K562 (cell line): ENCODE data around the gene NDST3. TPM values are rescaled to one million over a fixed set of nuclear protein-coding genes. Genes with fewer than 3 reads are reported as not detected.
A peak's percentile ranks its signal among the peaks of the same experiment; 100 is the strongest.

ENCODE experiments used
- ATAC-seq: fragments of 200-7000 bp; cut with Tn5 transposase; 3 replicates; pipeline ENCODE4 v1.9.1; 2020; ENCODE audit warnings: moderate library complexity
- BruUV-seq: library from RNA; stranded (reverse); fragments of 400-500 nt; replicated peaks from 2 replicates; lab custom pipeline; 2021; lab: Mats Ljungman, UMichigan
- CTCF ChIA-PET: fragments of 300-600 bp; formaldehyde crosslinking; extraction: SDS; loops from one replicate; lab custom pipeline; 2021; ENCODE audit warnings: low intra/inter-chr PET ratio; lab: Yijun Ruan, JAX
- POLR2A ChIA-PET: fragments of 300-600, 350-650 bp; sonication (Branson Sonifier 250); formaldehyde crosslinking; extraction: SDS; loops from one replicate; lab custom pipeline; 2021; ENCODE audit warnings: antibody characterized with exemption, inconsistent platforms; lab: Yijun Ruan, JAX
- DNase-seq, 4 experiments: peaks; one replicate each; pipeline versions ENCODE4 v3.0.0 to v3.0.0-alpha.2; 2011 to 2018; ENCODE audit warnings: low spot score in 3 of 4, mixed read lengths in 3 of 4; ENCODE audit errors: extremely low read depth in 1 of 4
- FAIRE-seq: peaks from 2 replicates; lab custom pipeline; 2011; peaks lifted over from hg19 to GRCh38; lab: Jason Lieb, UNC
- H2AFZ ChIP-seq: 2 replicates; pipeline ENCODE4 v1.6.0; 2011; ENCODE audit warnings: low read depth, low read length, control low read depth, inconsistent platforms
- H3K27ac ChIP-seq: fragments of 200-600 bp; 3 replicates; pipeline ENCODE4 v1.8.0; 2011; ENCODE audit warnings: low read depth, mild to moderate bottlenecking, control low read depth, inconsistent platforms, low read length, moderate library complexity, mixed read lengths; ENCODE audit errors: extremely low read depth
- H3K27me3 ChIP-seq, 2 experiments: fragments of 300-600 bp in 1 of 2; 2 replicates in 1 of 2; 3 replicates in 1 of 2; pipeline versions ENCODE4 v1.6.0 to v1.8.0; 2011; ENCODE audit warnings: inconsistent platforms in 2 of 2, low read length in 2 of 2, mild to moderate bottlenecking in 1 of 2, mixed read lengths in 1 of 2, moderate library complexity in 1 of 2; ENCODE audit not compliant: control insufficient read depth in 2 of 2, insufficient read depth in 2 of 2
- H3K36me3 ChIP-seq: fragments of 300-600 bp; 3 replicates; pipeline ENCODE4 v1.8.0; 2011; ENCODE audit warnings: mild to moderate bottlenecking, low read length, inconsistent platforms; ENCODE audit not compliant: control insufficient read depth, insufficient read depth
- H3K4me1 ChIP-seq, 2 experiments: fragments of 200-600 bp in 1 of 2; replicated peaks in 1 of 2; 2 replicates in 1 of 2; 3 replicates in 1 of 2; pipeline versions ENCODE4 v1.5.1 to v1.8.0; 2011; ENCODE audit warnings: inconsistent platforms in 2 of 2, low read length in 2 of 2, mild to moderate bottlenecking in 1 of 2, mixed read lengths in 1 of 2, moderate library complexity in 1 of 2; ENCODE audit not compliant: control insufficient read depth in 2 of 2, insufficient read depth in 2 of 2
- H3K4me2 ChIP-seq: 2 replicates; pipeline ENCODE4 v1.6.1; 2011; ENCODE audit warnings: low read length, control low read depth, inconsistent platforms, mixed read lengths; ENCODE audit not compliant: insufficient read depth
- H3K4me3 ChIP-seq: fragments of 200-600 bp; sonication (generic), shearing (Covaris generic); 2 replicates; pipeline ENCODE4 v1.5.1; 2016; ENCODE audit warnings: control low read depth, inconsistent platforms
- H3K79me2 ChIP-seq: fragments of 200-600 bp; 3 replicates; pipeline ENCODE4 v1.8.0; 2011; ENCODE audit warnings: low read length, inconsistent platforms; ENCODE audit not compliant: control insufficient read depth, insufficient read depth
- H3K9ac ChIP-seq, 2 experiments: 2 replicates each; pipeline versions ENCODE4 v1.6.0 to v1.6.1; 2011; ENCODE audit warnings: low read depth in 2 of 2, low read length in 2 of 2, control low read depth in 1 of 2, inconsistent platforms in 1 of 2, mild to moderate bottlenecking in 1 of 2, mixed read lengths in 1 of 2; ENCODE audit not compliant: insufficient read depth in 1 of 2
- H3K9me1 ChIP-seq: one replicate; pipeline ENCODE4 v1.6.0; 2011; ENCODE audit warnings: inconsistent platforms, mild to moderate bottlenecking, low read length, moderate library complexity; ENCODE audit not compliant: control insufficient read depth, insufficient read depth
- H3K9me3 ChIP-seq: replicated peaks from 2 replicates; pipeline ENCODE4 v1.5.1; 2011; ENCODE audit warnings: low read depth, low read length, inconsistent platforms; ENCODE audit not compliant: control insufficient read depth, insufficient read depth
- H4K20me1 ChIP-seq: replicated peaks from 2 replicates; pipeline ENCODE4 v1.6.1; 2011; ENCODE audit warnings: low read length, inconsistent platforms, mixed read lengths; ENCODE audit not compliant: control insufficient read depth, insufficient read depth
- ATF7 ChIP-seq: fragments of 450-650 bp; IDR thresholded peaks from 2 replicates; pipeline ENCODE4 v1.7.1; 2014; ENCODE audit warnings: mild to moderate bottlenecking, moderate library complexity
- CC2D1A ChIP-seq: fragments of 450-650 bp; IDR thresholded peaks from 2 replicates; pipeline ENCODE4 v1.6.1; 2017; ENCODE audit warnings: mild to moderate bottlenecking
- HBP1 ChIP-seq: fragments of 450-650 bp; formaldehyde crosslinking; IDR thresholded peaks from 2 replicates; pipeline ENCODE4 v1.4.0; 2022; ENCODE audit warnings: missing genetic modification characterization
- KAT7 ChIP-seq: sonication (generic); formaldehyde crosslinking; IDR thresholded peaks from 2 replicates; pipeline ENCODE4 v1.8.0; 2022; ENCODE audit warnings: missing genetic modification reagents, mild to moderate bottlenecking, borderline replicate concordance
- NR1H2 ChIP-seq: sonication (generic); formaldehyde crosslinking; IDR thresholded peaks from 2 replicates; pipeline ENCODE4 v1.4.0; 2020; ENCODE audit warnings: mild to moderate bottlenecking, missing genetic modification reagents
- ZNF57 ChIP-seq: fragments of 450-650 bp; formaldehyde crosslinking; IDR thresholded peaks from 2 replicates; pipeline ENCODE4 v1.4.0; 2020; ENCODE audit warnings: mild to moderate bottlenecking, moderate library complexity
- WGBS: fragments of 100-300 bp; shearing (Covaris generic); methylation state at CpG from one replicate; pipeline ENCODE4 v1.1.6; 2016; ENCODE audit warnings: low coverage, mixed read lengths; ENCODE audit not compliant: insufficient coverage; ENCODE audit errors: missing lambda C conversion rate; 5-methylcytosine and 5-hydroxymethylcytosine counted together
- in situ Hi-C: fragments of 300-500 bp; cut with MboI; formaldehyde crosslinking; loops from 4 replicates; pipeline ENCODE4 v1.15.0; 2018; ENCODE audit warnings: inconsistent platforms, mixed read lengths
- intact Hi-C: fragments of 100-400 bp; cut with micrococcal nuclease; formaldehyde crosslinking; loops from 2 replicates; pipeline ENCODE4 v1.14.2; 2022
- polyA plus RNA-seq, 8 experiments: library from polyadenylated mRNA; depleted of rRNA in 4 of 8; stranded (reverse) in 5 of 8; unstranded in 3 of 8; fragments of >200 nt; fragmentation: Nextera tagmentation in 2 of 8; fragmentation: Illumina TruSeq in 1 of 8; extraction: Ambion mirVana in 2 of 8; extraction: Trizol in 1 of 8; gene quantifications; 2 replicates each; pipeline versions ENCODE4 v1.2.1 to v1.2.3, GENCODE V29; 2011 to 2014; ENCODE audit warnings: inconsistent platforms in 1 of 8, missing spikeins in 1 of 8
- total RNA-seq, 7 experiments: library from RNA; depleted of rRNA in 6 of 7; stranded (reverse); fragments of >200 nt in 6 of 7; fragmentation: Illumina TruSeq in 2 of 7; extraction: Trizol in 2 of 7; gene quantifications; 2 replicates each; pipeline versions ENCODE4 v1.2.1 to v1.2.3, GENCODE V29; 2011 to 2021; ENCODE audit warnings: low replicate concordance in 1 of 7
- TF ChIP-seq, protein P1 (sequence below): sonication (generic); formaldehyde crosslinking; IDR thresholded peaks from 2 replicates; pipeline ENCODE4 v1.8.0; 2022; ENCODE audit warnings: mild to moderate bottlenecking, missing genetic modification reagents
- TF ChIP-seq, protein P2 (sequence below): fragments of 200-800 bp; sonication (Bioruptor generic); IDR thresholded peaks from 2 replicates; pipeline ENCODE4 v1.6.1; 2017; ENCODE audit warnings: missing genetic modification characterization, missing compliant biosample characterization
- TF ChIP-seq, protein P3 (sequence below): sonication (generic); formaldehyde crosslinking; IDR thresholded peaks from 2 replicates; pipeline ENCODE4 v1.8.1; 2023; ENCODE audit warnings: mild to moderate bottlenecking, missing genetic modification reagents

Gene NDST3
- total and polyA plus RNA-seq, 9 of the 15 experiments (the other 6 are each of a cell fraction or from before 2014, with no cell fraction given) = not detected

GRCh38 chr4:118284169-118284568 is 249.9 kb downstream of the NDST3 start:
- no peaks in the 10 kb centered on the region for H3K27me3 ChIP-seq
- H3K36me3 ChIP-seq = peaks cover 29% of the 10 kb centered on the region
- H4K20me1 ChIP-seq = no peaks in the 10 kb centered on the region
- 3% methylated on average over 3 of the region's 3 CpGs for WGBS
- DNase-seq (peak in 2 of 4 experiments; percentile 30 to 64), FAIRE-seq (peak; percentile 79), ATAC-seq (peak; percentile 47)
- H3K4me3 ChIP-seq = no peak overlapping the region
- BruUV-seq = no TSS peak
- 0 out of 2 replicates have a peak overlapping the region, but pooled peaks have one; percentile 15 for H3K4me2 ChIP-seq
- CTCF ChIA-PET = no interaction called here
- peaks cover 24% of the 10 kb centered on the region for H3K79me2 ChIP-seq
- no peak overlapping the region for H3K27ac ChIP-seq
- H3K9me3 ChIP-seq = no peaks in the 10 kb centered on the region
- H3K9me1 ChIP-seq = no peaks in the 10 kb centered on the region
- H2AFZ ChIP-seq = no peak overlapping the region
- no peak overlapping the region for H3K9ac ChIP-seq
- POLR2A ChIA-PET = interaction anchor here (1.0 kb wide), 1 partner anchor 8 kb away, joined by 4 read pairs; no protein-coding TSS in a partner anchor
- peaks cover 0 to 13% of the 10 kb centered on the region in 2 experiments; a peak in 3 of 5 replicates for H3K4me1 ChIP-seq
- in situ Hi-C loops (loop anchor here (25.0 kb wide), 1 partner anchor 403 kb away; the partner anchor contains the start of gene METTL14), intact Hi-C loops (loop anchor here (5.0 kb wide), 2 partner anchors 68 to 398 kb away; partner anchors contain the start of gene PRSS12)
- no peak for TF ChIP-seq NR1H2 (CRISPR knock-in tag)
- TF ChIP-seq, protein P1, sequence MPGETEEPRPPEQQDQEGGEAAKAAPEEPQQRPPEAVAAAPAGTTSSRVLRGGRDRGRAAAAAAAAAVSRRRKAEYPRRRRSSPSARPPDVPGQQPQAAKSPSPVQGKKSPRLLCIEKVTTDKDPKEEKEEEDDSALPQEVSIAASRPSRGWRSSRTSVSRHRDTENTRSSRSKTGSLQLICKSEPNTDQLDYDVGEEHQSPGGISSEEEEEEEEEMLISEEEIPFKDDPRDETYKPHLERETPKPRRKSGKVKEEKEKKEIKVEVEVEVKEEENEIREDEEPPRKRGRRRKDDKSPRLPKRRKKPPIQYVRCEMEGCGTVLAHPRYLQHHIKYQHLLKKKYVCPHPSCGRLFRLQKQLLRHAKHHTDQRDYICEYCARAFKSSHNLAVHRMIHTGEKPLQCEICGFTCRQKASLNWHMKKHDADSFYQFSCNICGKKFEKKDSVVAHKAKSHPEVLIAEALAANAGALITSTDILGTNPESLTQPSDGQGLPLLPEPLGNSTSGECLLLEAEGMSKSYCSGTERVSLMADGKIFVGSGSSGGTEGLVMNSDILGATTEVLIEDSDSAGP (CRISPR knock-in tag) = no peak
- TF ChIP-seq, protein P2, sequence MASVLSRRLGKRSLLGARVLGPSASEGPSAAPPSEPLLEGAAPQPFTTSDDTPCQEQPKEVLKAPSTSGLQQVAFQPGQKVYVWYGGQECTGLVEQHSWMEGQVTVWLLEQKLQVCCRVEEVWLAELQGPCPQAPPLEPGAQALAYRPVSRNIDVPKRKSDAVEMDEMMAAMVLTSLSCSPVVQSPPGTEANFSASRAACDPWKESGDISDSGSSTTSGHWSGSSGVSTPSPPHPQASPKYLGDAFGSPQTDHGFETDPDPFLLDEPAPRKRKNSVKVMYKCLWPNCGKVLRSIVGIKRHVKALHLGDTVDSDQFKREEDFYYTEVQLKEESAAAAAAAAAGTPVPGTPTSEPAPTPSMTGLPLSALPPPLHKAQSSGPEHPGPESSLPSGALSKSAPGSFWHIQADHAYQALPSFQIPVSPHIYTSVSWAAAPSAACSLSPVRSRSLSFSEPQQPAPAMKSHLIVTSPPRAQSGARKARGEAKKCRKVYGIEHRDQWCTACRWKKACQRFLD (CRISPR knock-in tag) = peak; percentile 33; the same call in 1 of the 2 replicates
- TF ChIP-seq, protein P3, sequence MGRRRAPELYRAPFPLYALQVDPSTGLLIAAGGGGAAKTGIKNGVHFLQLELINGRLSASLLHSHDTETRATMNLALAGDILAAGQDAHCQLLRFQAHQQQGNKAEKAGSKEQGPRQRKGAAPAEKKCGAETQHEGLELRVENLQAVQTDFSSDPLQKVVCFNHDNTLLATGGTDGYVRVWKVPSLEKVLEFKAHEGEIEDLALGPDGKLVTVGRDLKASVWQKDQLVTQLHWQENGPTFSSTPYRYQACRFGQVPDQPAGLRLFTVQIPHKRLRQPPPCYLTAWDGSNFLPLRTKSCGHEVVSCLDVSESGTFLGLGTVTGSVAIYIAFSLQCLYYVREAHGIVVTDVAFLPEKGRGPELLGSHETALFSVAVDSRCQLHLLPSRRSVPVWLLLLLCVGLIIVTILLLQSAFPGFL = no peak
- peak; percentile 64; the same call in 1 of the 2 replicates for TF ChIP-seq CC2D1A
- no peak for TF ChIP-seq KAT7 (CRISPR knock-in tag)
- no peak for TF ChIP-seq HBP1 (CRISPR knock-in tag)
- peak; percentile 35; the same call in 1 of the 2 replicates for TF ChIP-seq ATF7
- no peak for TF ChIP-seq ZNF57 (CRISPR knock-in tag)
